ENCODE data around the gene GRM2. TPM values are rescaled to one million over a fixed set of nuclear protein-coding genes. Genes with fewer than 3 reads are reported as not detected.

The GRM2 gene
- total RNA-seq, 1 experiment from 2014 or later, result 0.13 TPM

DNA sequence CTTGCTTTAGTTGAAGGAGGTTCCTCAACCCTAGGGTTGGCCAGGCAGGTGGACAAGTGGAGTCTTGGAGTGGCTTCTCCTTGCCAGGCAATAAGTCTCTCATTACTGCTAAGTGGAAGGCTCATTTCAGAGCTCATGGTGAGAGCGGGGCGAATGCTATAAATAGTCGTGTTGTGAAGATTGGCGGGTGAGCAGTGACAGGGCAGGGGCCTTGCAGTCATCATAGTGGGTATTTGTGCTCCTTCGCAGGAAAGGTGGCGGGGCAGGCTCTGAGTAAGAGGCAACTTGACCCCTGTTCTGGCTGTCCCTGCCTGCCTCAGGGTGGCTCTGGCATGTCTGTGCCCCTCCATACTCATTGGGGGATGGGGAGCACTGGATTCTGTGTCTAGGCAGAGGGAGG is 8.7 kb upstream of the GRM2 start:
- Histone ChIP-seq H3K27ac (no peak overlapping the region), H3K4me2 (no peak overlapping the region), H3K4me1 (replicated peaks; ENCODE audit: insufficient read depth) (no peaks in the 10 kb centered on the region), H3K9me3 (ENCODE audit: insufficient read depth, low read depth) (no peaks in the 10 kb centered on the region), H3F3A (ENCODE audit: insufficient read depth, low read depth) (no peaks in the 10 kb centered on the region), H2AFZ (no peak overlapping the region), H3K36me3 (ENCODE audit: low read depth) (no peaks in the 10 kb centered on the region), H3K9me2 (ENCODE audit: insufficient read depth) (no peaks in the 10 kb centered on the region), H3K4me3 (no peak overlapping the region), H3K27me3 (ENCODE audit: insufficient read depth, low read depth) (no peaks in the 10 kb centered on the region), H3K79me2 (ENCODE audit: low read depth) (no peaks in the 10 kb centered on the region), H4K20me1 (ENCODE audit: insufficient read depth) (no peaks in the 10 kb centered on the region)
- ChIA-PET POLR2A (ENCODE audit: unreplicated experiment) (no interaction called here), CTCF (interaction anchor here (0.6 kb wide), 1 partner anchor 227 kb away, joined by 4 read pairs; no protein-coding TSS in a partner anchor)
- no peak for DNase-seq
- BruUV-seq (replicated peaks), result no TSS peak
- no peak for TF ChIP-seq EZH2 (IDR thresholded peaks at IDR 0.05; ENCODE audit: low read depth)
- TF ChIP-seq, protein P1, sequence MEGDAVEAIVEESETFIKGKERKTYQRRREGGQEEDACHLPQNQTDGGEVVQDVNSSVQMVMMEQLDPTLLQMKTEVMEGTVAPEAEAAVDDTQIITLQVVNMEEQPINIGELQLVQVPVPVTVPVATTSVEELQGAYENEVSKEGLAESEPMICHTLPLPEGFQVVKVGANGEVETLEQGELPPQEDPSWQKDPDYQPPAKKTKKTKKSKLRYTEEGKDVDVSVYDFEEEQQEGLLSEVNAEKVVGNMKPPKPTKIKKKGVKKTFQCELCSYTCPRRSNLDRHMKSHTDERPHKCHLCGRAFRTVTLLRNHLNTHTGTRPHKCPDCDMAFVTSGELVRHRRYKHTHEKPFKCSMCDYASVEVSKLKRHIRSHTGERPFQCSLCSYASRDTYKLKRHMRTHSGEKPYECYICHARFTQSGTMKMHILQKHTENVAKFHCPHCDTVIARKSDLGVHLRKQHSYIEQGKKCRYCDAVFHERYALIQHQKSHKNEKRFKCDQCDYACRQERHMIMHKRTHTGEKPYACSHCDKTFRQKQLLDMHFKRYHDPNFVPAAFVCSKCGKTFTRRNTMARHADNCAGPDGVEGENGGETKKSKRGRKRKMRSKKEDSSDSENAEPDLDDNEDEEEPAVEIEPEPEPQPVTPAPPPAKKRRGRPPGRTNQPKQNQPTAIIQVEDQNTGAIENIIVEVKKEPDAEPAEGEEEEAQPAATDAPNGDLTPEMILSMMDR (conservative IDR thresholded peaks at IDR 0.05), result no peak
- intact Hi-C loops (cut with micrococcal nuclease; ENCODE audit: unreplicated experiment), result no loop called here

DNA sequence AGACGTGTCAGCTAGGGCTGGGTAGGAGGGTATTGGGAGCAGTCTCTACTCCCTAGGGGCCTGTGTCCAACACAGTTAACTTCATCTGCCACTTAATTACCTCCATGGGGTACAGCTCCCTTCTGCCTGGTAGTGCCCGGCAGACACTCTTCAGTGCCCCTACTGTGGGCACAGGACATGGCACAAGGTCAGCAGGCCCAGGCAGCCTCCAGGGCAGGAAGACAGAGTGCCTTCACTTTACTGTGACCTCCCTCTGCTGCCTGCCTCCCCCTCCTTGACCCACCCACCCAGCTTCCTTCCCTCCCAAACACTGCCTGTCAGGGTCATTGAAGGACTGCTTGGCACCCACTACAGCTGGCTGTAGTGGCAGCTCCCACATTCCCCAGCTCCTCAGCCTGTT is 6.5 kb upstream of the GRM2 start:
- Histone ChIP-seq H4K20me1 (ENCODE audit: insufficient read depth) (no peaks in the 10 kb centered on the region), H3F3A (ENCODE audit: insufficient read depth, low read depth) (no peaks in the 10 kb centered on the region), H2AFZ (no peak overlapping the region), H3K4me3 (no peak overlapping the region), H3K27ac (no peak overlapping the region), H3K4me2 (no peak overlapping the region), H3K9me3 (ENCODE audit: insufficient read depth, low read depth) (no peaks in the 10 kb centered on the region), H3K4me1 (replicated peaks; ENCODE audit: insufficient read depth) (no peaks in the 10 kb centered on the region), H3K27me3 (ENCODE audit: insufficient read depth, low read depth) (no peaks in the 10 kb centered on the region), H3K36me3 (ENCODE audit: low read depth) (no peaks in the 10 kb centered on the region), H3K9me2 (ENCODE audit: insufficient read depth) (no peaks in the 10 kb centered on the region), H3K79me2 (ENCODE audit: low read depth) (no peaks in the 10 kb centered on the region)
- DNase-seq, result no peak
- CTCF ChIA-PET, result no interaction called here
- BruUV-seq (replicated peaks), result no TSS peak
- no peak for TF ChIP-seq EZH2 (IDR thresholded peaks at IDR 0.05; ENCODE audit: low read depth)
- TF ChIP-seq, protein P1 (conservative IDR thresholded peaks at IDR 0.05), result no peak
- POLR2A ChIA-PET (ENCODE audit: unreplicated experiment), result no interaction called here
- intact Hi-C loops (cut with micrococcal nuclease; ENCODE audit: unreplicated experiment), result no loop called here

DNA sequence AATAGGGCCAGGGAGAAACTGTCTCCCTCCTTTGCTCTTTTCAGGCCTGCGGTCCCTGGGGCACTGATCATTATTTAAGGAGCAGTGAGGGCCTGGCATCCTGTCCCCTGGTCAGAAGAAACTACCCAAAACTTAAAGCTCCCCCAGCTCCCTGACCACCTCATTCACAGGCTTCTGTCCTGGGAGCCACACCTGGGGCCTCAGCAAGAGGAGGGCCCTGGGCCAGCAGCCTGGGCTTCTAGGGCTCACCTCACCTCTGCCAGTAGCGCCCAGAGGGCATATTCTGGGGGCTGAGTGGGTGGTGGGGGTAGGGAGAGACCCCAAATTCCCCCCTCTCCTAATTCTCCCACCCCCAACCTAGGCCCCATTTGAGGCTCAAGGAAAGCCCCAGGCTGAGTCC is 4.7 kb upstream of the GRM2 start:
- Histone ChIP-seq H3K79me2 (ENCODE audit: low read depth) (no peaks in the 10 kb centered on the region), H3K27ac (no peak overlapping the region), H3K36me3 (ENCODE audit: low read depth) (no peaks in the 10 kb centered on the region), H3K9me2 (ENCODE audit: insufficient read depth) (no peaks in the 10 kb centered on the region), H3F3A (ENCODE audit: insufficient read depth, low read depth) (no peaks in the 10 kb centered on the region), H3K9me3 (ENCODE audit: insufficient read depth, low read depth) (no peaks in the 10 kb centered on the region), H3K27me3 (ENCODE audit: insufficient read depth, low read depth) (no peaks in the 10 kb centered on the region), H3K4me1 (replicated peaks; ENCODE audit: insufficient read depth) (no peaks in the 10 kb centered on the region), H2AFZ (no peak overlapping the region), H3K4me3 (no peak overlapping the region), H3K4me2 (no peak overlapping the region), H4K20me1 (ENCODE audit: insufficient read depth) (no peaks in the 10 kb centered on the region)
- BruUV-seq (replicated peaks), result no TSS peak
- no peak for DNase-seq
- POLR2A ChIA-PET (ENCODE audit: unreplicated experiment), result no interaction called here
- CTCF ChIA-PET, result no interaction called here
- no peak for TF ChIP-seq EZH2 (IDR thresholded peaks at IDR 0.05; ENCODE audit: low read depth)
- TF ChIP-seq, protein P1 (conservative IDR thresholded peaks at IDR 0.05), result no peak
- intact Hi-C loops (cut with micrococcal nuclease; ENCODE audit: unreplicated experiment), result no loop called here

All from PC-9 (cell line).